Measurements from ENCODE around the gene PLA2G4E.

Gene PLA2G4E

DNA sequence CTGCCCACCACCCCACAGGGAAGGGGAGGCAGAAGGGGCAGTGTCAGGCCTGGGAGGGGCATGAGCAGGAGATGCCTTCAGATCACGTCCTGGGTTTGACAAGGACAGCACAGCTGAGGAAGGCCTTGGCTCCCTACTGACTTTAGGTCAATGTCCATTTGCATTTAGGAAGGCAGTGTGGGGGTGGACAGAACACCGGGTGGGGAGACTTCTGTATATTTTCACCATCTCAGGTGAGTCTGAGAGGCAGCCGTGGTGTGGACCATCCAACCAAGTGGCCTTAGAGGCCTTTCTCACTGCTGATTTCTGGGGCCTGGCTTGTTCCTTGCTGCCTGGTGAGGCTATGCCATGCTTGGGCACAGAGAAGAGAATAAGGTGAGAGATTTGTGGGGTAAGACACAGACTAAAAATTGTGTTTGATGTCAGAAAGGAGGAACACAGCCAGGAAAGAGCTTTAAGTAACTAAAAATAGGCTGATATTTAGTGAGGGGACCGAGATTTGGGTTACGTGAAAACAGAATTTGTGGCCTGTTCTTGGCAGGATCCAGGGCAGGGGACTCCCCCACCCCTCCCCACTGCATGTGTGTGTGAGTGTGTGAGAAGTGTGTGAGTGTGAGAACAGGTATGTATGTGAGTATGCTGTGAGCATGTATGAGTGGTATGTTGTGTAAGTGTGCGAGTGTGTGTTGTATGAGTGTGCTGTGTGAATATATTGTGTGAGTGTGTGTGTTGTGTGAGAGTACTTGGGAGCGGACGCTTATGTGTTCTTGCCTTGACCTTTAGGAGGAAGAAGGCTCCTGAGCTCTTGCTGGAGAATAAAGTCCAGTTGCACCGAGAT lies 11.8 kb upstream of the PLA2G4E start:
- TF ChIP-seq YY1 (IDR thresholded peaks at IDR 0.05; ENCODE audit: insufficient read depth, insufficient read length): no peak
- no peak for TF ChIP-seq ZNF274 (IDR thresholded peaks at IDR 0.05; ENCODE audit: low read depth, low read length)
- TF ChIP-seq SUZ12 (IDR thresholded peaks at IDR 0.05; ENCODE audit: extremely low read depth, insufficient read depth, insufficient read length): no peak
- Histone ChIP-seq H3K9ac (ENCODE audit: insufficient read length, low read depth) (no peak overlapping the region), H3K4me3 (ENCODE audit: insufficient read length, low read depth) (no peak overlapping the region), H3K4me1 (ENCODE audit: insufficient read depth, insufficient read length) (no peaks in the 10 kb centered on the region), H3K27me3 (ENCODE audit: insufficient read depth, insufficient read length) (no peaks in the 10 kb centered on the region), H3K36me3 (ENCODE audit: insufficient read depth, insufficient read length, low read length) (no peaks in the 10 kb centered on the region), H3K9me3 (ENCODE audit: insufficient read depth, low read length) (peaks cover 15% of the 10 kb centered on the region; the same call in 1 of the 2 replicates)
- DNase-seq (ENCODE audit: low read depth, low spot score): no peak

DNA sequence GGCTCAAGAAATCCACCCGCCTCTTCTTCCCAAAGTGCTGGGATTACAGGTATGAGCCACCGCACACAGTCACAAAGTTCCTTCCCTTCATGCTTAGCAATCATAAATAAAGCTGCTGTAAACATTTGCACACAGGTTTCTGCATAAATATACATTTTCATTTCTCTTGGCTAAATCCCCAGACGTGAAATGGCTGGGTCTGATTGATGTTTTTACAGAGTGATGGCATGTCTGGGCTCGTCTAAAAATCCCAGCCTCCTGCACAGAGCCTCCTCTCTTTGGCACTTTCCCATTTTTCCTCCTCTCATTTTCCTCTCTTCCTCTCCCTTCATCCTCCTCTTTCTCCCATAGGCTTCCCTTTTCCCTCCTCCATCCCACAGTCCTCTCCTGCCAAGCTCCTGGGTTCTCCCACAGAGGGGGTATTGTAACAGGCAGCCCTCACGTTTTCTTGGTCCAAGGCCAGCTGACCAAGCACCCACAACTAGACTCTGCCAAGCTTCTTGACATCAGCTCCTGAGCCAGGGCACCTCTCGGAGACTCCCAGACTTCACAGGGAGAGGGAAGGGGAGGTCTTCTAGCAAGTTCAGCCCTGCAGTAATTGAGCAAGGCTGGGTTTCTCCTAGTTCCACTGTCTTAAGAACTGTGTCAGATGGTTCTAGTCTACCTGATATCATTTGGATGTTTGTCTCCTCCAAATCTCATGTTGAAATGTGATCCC lies 10.5 kb upstream of the PLA2G4E start:
- TF ChIP-seq SUZ12 (IDR thresholded peaks at IDR 0.05; ENCODE audit: extremely low read depth, insufficient read depth, insufficient read length) (no peak), ZNF274 (IDR thresholded peaks at IDR 0.05; ENCODE audit: low read depth, low read length) (no peak), YY1 (IDR thresholded peaks at IDR 0.05; ENCODE audit: insufficient read depth, insufficient read length) (no peak)
- peaks cover 15% of the 10 kb centered on the region; the same call in 1 of the 2 replicates for H3K9me3 ChIP-seq (ENCODE audit: insufficient read depth, low read length)
- no peak overlapping the region for H3K4me3 ChIP-seq (ENCODE audit: insufficient read length, low read depth)
- H3K36me3 ChIP-seq (ENCODE audit: insufficient read depth, insufficient read length, low read length): no peaks in the 10 kb centered on the region
- no peaks in the 10 kb centered on the region for H3K4me1 ChIP-seq (ENCODE audit: insufficient read depth, insufficient read length)
- DNase-seq (ENCODE audit: low read depth, low spot score): no peak
- no peak overlapping the region for H3K9ac ChIP-seq (ENCODE audit: insufficient read length, low read depth)
- H3K27me3 ChIP-seq (ENCODE audit: insufficient read depth, insufficient read length): no peaks in the 10 kb centered on the region

DNA sequence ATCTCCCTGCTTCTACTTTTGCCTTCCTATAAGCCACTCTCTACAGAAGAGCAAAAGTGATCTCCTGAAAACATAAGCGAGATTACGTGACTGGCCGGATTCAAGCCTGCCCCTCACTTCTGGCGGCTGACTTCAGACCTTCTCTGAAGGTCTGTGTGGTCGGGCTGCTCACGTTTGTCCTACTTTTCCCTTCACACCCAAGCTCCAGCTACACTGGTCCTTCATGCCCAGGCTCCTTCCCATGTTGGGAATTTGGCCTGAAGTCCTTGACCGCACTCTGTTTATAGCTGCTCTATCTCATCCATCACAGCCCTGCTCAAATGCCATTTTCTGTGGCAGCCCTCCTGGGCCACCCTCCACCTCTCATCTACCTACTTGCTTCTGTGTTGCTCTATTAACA lies 6.7 kb upstream of the PLA2G4E start:
- H3K4me1 ChIP-seq (ENCODE audit: insufficient read depth, insufficient read length): no peaks in the 10 kb centered on the region
- H3K9ac ChIP-seq (ENCODE audit: insufficient read length, low read depth): no peak overlapping the region
- no peaks in the 10 kb centered on the region for H3K36me3 ChIP-seq (ENCODE audit: insufficient read depth, insufficient read length, low read length)
- H3K4me3 ChIP-seq (ENCODE audit: insufficient read length, low read depth): no peak overlapping the region
- TF ChIP-seq SUZ12 (IDR thresholded peaks at IDR 0.05; ENCODE audit: extremely low read depth, insufficient read depth, insufficient read length): no peak
- no peak for TF ChIP-seq YY1 (IDR thresholded peaks at IDR 0.05; ENCODE audit: insufficient read depth, insufficient read length)
- TF ChIP-seq ZNF274 (IDR thresholded peaks at IDR 0.05; ENCODE audit: low read depth, low read length): no peak
- no peaks in the 10 kb centered on the region for H3K27me3 ChIP-seq (ENCODE audit: insufficient read depth, insufficient read length)
- peaks cover 46% of the 10 kb centered on the region; the same call in 1 of the 2 replicates for H3K9me3 ChIP-seq (ENCODE audit: insufficient read depth, low read length)
- DNase-seq (ENCODE audit: low read depth, low spot score): no peak

DNA sequence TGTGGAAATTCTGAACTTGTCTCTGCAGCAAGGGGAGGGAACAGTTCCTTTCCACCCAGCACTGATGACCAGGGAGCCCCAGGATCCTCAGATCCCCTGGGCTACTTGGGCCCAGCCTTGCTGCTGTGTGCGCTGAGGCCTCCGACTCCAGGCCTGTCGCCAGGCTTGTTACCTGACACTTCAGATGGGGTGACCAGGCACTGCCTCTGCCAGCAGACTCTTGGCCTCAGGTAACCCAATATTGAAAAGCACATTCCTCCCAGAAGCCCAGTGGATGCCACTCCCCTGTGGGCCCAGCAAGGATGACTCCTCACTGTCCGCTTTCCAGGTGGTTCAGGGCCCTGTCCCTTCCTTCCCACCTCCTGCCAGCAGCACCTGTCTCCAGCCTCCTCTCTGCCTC lies 3.5 kb upstream of the PLA2G4E start:
- no peak for TF ChIP-seq SUZ12 (IDR thresholded peaks at IDR 0.05; ENCODE audit: extremely low read depth, insufficient read depth, insufficient read length)
- TF ChIP-seq ZNF274 (IDR thresholded peaks at IDR 0.05; ENCODE audit: low read depth, low read length): no peak
- TF ChIP-seq YY1 (IDR thresholded peaks at IDR 0.05; ENCODE audit: insufficient read depth, insufficient read length): no peak
- H3K9me3 ChIP-seq (ENCODE audit: insufficient read depth, low read length): peaks cover 34% of the 10 kb centered on the region; the same call in 1 of the 2 replicates

DNA sequence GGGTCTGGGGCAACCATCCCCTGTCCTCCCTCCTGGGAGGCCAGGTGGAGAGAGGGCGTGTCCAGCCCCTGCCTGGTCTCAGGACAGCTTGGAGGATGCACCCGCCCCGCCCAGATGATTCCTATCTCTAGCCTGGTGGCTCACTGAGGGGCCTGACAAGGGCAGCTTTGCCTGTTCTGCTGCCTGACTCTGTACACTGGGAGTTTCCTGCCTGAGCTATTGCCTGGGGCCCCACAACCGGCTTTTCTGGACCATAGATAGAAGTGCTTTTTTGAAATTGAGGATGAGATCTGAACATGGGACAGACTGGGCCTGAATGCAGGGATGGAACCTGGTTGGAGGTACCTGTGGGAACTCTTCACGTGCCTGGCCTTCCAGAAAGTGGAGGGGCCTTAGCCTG lies 751 bp upstream of the PLA2G4E start:
- no peaks in the 10 kb centered on the region for H3K36me3 ChIP-seq (ENCODE audit: insufficient read depth, insufficient read length, low read length)
- H3K27me3 ChIP-seq (ENCODE audit: insufficient read depth, insufficient read length): no peaks in the 10 kb centered on the region
- H3K9ac ChIP-seq (ENCODE audit: insufficient read length, low read depth): no peak overlapping the region
- no peaks in the 10 kb centered on the region for H3K4me1 ChIP-seq (ENCODE audit: insufficient read depth, insufficient read length)
- no peak for DNase-seq (ENCODE audit: low read depth, low spot score)
- H3K4me3 ChIP-seq (ENCODE audit: insufficient read length, low read depth): no peak overlapping the region
- H3K9me3 ChIP-seq (ENCODE audit: insufficient read depth, low read length): peaks cover 34% of the 10 kb centered on the region; the same call in 1 of the 2 replicates
- TF ChIP-seq YY1 (IDR thresholded peaks at IDR 0.05; ENCODE audit: insufficient read depth, insufficient read length): no peak
- no peak for TF ChIP-seq SUZ12 (IDR thresholded peaks at IDR 0.05; ENCODE audit: extremely low read depth, insufficient read depth, insufficient read length)
- no peak for TF ChIP-seq ZNF274 (IDR thresholded peaks at IDR 0.05; ENCODE audit: low read depth, low read length)

More for the DNA sequence above, 3.5 kb upstream of the PLA2G4E start:
- Histone ChIP-seq H3K4me3 (ENCODE audit: insufficient read length, low read depth) (no peak overlapping the region), H3K9ac (ENCODE audit: insufficient read length, low read depth) (no peak overlapping the region), H3K36me3 (ENCODE audit: insufficient read depth, insufficient read length, low read length) (no peaks in the 10 kb centered on the region), H3K27me3 (ENCODE audit: insufficient read depth, insufficient read length) (no peaks in the 10 kb centered on the region), H3K4me1 (ENCODE audit: insufficient read depth, insufficient read length) (no peaks in the 10 kb centered on the region)
- DNase-seq (ENCODE audit: low read depth, low spot score): no peak

DNA sequence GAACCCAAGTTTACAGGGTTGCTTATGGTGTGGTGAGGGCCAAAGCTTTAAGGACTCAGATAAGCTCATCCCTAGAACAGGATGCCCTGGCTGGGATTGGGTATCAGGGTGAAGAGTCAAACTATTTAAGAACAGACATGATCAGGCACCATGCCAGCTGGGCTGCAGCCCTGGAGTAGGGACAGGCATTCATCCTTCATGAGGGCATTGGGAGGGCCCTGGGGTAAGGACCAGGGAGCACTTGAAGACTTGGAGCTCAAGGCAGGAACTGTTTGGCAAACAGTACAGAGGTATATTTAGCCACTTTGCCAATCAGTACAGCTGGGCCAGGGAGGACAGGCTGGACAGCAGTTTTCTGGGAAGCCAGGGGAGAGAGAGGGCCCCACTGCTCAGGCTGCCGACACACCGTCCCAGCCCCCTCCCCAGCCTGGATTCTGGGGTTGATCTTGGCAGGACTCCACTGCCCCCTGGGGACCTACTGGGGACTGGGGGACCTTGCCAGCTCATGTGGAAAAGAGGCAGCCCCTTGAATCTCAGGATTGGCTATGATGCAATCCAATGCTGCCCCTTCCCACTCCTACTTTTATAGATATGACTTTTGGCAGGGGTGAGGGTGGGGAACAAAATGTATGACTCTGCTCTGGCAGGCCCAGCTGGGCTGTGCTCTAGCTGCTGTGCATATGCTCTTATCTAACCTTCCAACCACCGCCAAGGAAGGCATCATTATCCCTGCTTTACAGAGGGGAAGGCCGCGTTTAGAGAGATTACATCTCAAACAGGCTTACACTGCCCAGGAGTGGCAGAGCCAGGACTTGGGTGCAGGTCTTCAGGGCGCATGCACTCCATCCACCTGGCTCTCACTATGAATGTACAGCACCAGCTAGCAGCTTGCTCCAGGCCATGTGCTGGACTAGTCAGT lies 2.3 kb downstream of the PLA2G4E start:
- H3K27me3 ChIP-seq (ENCODE audit: insufficient read depth, insufficient read length): no peaks in the 10 kb centered on the region
- no peak overlapping the region for H3K4me3 ChIP-seq (ENCODE audit: insufficient read length, low read depth)
- no peak overlapping the region for H3K9ac ChIP-seq (ENCODE audit: insufficient read length, low read depth)
- no peaks in the 10 kb centered on the region for H3K4me1 ChIP-seq (ENCODE audit: insufficient read depth, insufficient read length)
- TF ChIP-seq YY1 (IDR thresholded peaks at IDR 0.05; ENCODE audit: insufficient read depth, insufficient read length) (no peak), ZNF274 (IDR thresholded peaks at IDR 0.05; ENCODE audit: low read depth, low read length) (no peak)
- no peaks in the 10 kb centered on the region for H3K36me3 ChIP-seq (ENCODE audit: insufficient read depth, insufficient read length, low read length)
- DNase-seq (ENCODE audit: low read depth, low spot score): no peak
- H3K9me3 ChIP-seq (ENCODE audit: insufficient read depth, low read length): peaks cover 13% of the 10 kb centered on the region; the same call in 1 of the 2 replicates

Data from NT2/D1 (cell line).